HEK293 (cell line): Measurements from ENCODE around the gene ARHGEF2.

Experiments
- ELK4 ChIP-seq: IDR thresholded peaks from 2 replicates; pipeline ENCODE4 v1.6.1; 2011; ENCODE audit warnings: mild to moderate bottlenecking, low read depth, low read length, borderline replicate concordance
- FEZF1 ChIP-seq: fragments of 450-650 bp; formaldehyde crosslinking; IDR thresholded peaks from 2 replicates; pipeline ENCODE4 v1.5.1; 2016; ENCODE audit warnings: missing biosample characterization, missing genetic modification characterization
- MYNN ChIP-seq: fragments of 450-650 bp; formaldehyde crosslinking; IDR thresholded peaks from 2 replicates; pipeline ENCODE4 v1.5.1; 2016; ENCODE audit warnings: missing biosample characterization, missing genetic modification characterization, borderline replicate concordance
- OVOL3 ChIP-seq: fragments of 450-650 bp; formaldehyde crosslinking; IDR thresholded peaks from 2 replicates; pipeline ENCODE4 v1.5.1; 2016; ENCODE audit warnings: missing biosample characterization, missing genetic modification characterization
- PATZ1 ChIP-seq: fragments of 450-650 bp; formaldehyde crosslinking; IDR thresholded peaks from 2 replicates; pipeline ENCODE4 v1.5.1; 2016; ENCODE audit warnings: missing biosample characterization, missing genetic modification characterization
- PRDM2 ChIP-seq: fragments of 450-650 bp; formaldehyde crosslinking; IDR thresholded peaks from 2 replicates; pipeline ENCODE4 v1.5.1; 2016; ENCODE audit warnings: missing biosample characterization, missing genetic modification characterization, borderline replicate concordance
- PRDM4 ChIP-seq: fragments of 450-650 bp; formaldehyde crosslinking; IDR thresholded peaks from 2 replicates; pipeline ENCODE4 v1.5.1; 2017; ENCODE audit warnings: missing biosample characterization, missing genetic modification characterization
- SP3 ChIP-seq: fragments of 450-650 bp; formaldehyde crosslinking; IDR thresholded peaks from 2 replicates; pipeline ENCODE4 v1.5.1; 2016; ENCODE audit warnings: missing biosample characterization, missing genetic modification characterization
- SP7 ChIP-seq: fragments of 450-650 bp; formaldehyde crosslinking; IDR thresholded peaks from 2 replicates; pipeline ENCODE4 v1.5.1; 2016; ENCODE audit warnings: missing biosample characterization, missing genetic modification characterization
- ZFP41 ChIP-seq: fragments of 450-650 bp; formaldehyde crosslinking; IDR thresholded peaks from 2 replicates; pipeline ENCODE4 v1.5.1; 2016; ENCODE audit warnings: missing biosample characterization, missing genetic modification characterization, borderline replicate concordance
- ZNF133 ChIP-seq: fragments of 450-650 bp; formaldehyde crosslinking; IDR thresholded peaks from 2 replicates; pipeline ENCODE4 v1.5.1; 2016; ENCODE audit warnings: missing biosample characterization, missing genetic modification characterization
- ZNF155 ChIP-seq: fragments of 450-650 bp; formaldehyde crosslinking; IDR thresholded peaks from 2 replicates; pipeline ENCODE4 v1.5.1; 2016; ENCODE audit warnings: missing biosample characterization, missing genetic modification characterization
- ZNF16 ChIP-seq: fragments of 450-650 bp; formaldehyde crosslinking; IDR thresholded peaks from 2 replicates; pipeline ENCODE4 v1.5.1; 2016; ENCODE audit warnings: low read depth, missing biosample characterization, missing genetic modification characterization
- ZNF175 ChIP-seq: fragments of 450-650 bp; formaldehyde crosslinking; IDR thresholded peaks from 2 replicates; pipeline ENCODE4 v1.5.1; 2016; ENCODE audit warnings: missing biosample characterization, missing genetic modification characterization
- ZNF302 ChIP-seq: fragments of 450-650 bp; formaldehyde crosslinking; IDR thresholded peaks from 2 replicates; pipeline ENCODE4 v1.5.1; 2016; ENCODE audit warnings: missing biosample characterization, missing genetic modification characterization, low read depth
- ZNF335 ChIP-seq: fragments of 450-650 bp; formaldehyde crosslinking; conservative IDR thresholded peaks from 2 replicates; pipeline ENCODE4 v1.5.1; 2016; ENCODE audit warnings: missing biosample characterization, missing genetic modification characterization
- ZNF404 ChIP-seq: fragments of 450-650 bp; formaldehyde crosslinking; IDR thresholded peaks from 2 replicates; pipeline ENCODE4 v1.5.1; 2017; ENCODE audit warnings: missing biosample characterization, missing genetic modification characterization
- ZNF501 ChIP-seq: fragments of 450-650 bp; formaldehyde crosslinking; IDR thresholded peaks from 2 replicates; pipeline ENCODE4 v1.5.1; 2016; ENCODE audit warnings: missing biosample characterization, missing genetic modification characterization
- ZNF530 ChIP-seq: fragments of 450-650 bp; formaldehyde crosslinking; IDR thresholded peaks from 2 replicates; pipeline ENCODE4 v1.5.1; 2016; ENCODE audit warnings: low read depth, missing biosample characterization, missing genetic modification characterization
- ZNF621 ChIP-seq: fragments of 450-650 bp; formaldehyde crosslinking; IDR thresholded peaks from 2 replicates; pipeline ENCODE4 v1.5.1; 2017; ENCODE audit warnings: missing biosample characterization, missing genetic modification characterization
- ZNF624 ChIP-seq: fragments of 450-650 bp; formaldehyde crosslinking; IDR thresholded peaks from 2 replicates; pipeline ENCODE4 v1.5.1; 2017; ENCODE audit warnings: missing biosample characterization, missing genetic modification characterization
- ZNF701 ChIP-seq: fragments of 450-650 bp; formaldehyde crosslinking; IDR thresholded peaks from 2 replicates; pipeline ENCODE4 v1.5.1; 2016; ENCODE audit warnings: missing biosample characterization, missing genetic modification characterization
- ZNF843 ChIP-seq: fragments of 450-650 bp; formaldehyde crosslinking; IDR thresholded peaks from 2 replicates; pipeline ENCODE4 v1.5.1; 2016; ENCODE audit warnings: missing biosample characterization, missing genetic modification characterization
- ZXDB ChIP-seq: fragments of 450-650 bp; formaldehyde crosslinking; IDR thresholded peaks from 2 replicates; pipeline ENCODE4 v1.5.1; 2016; ENCODE audit warnings: missing biosample characterization, missing genetic modification characterization
- TF ChIP-seq, protein P1 (sequence below): fragments of 450-650 bp; formaldehyde crosslinking; IDR thresholded peaks from 2 replicates; pipeline ENCODE4 v1.5.1; 2016; ENCODE audit warnings: missing biosample characterization, missing genetic modification characterization

The ARHGEF2 gene

GRCh38 chr1:155940993-155941844 lies 37.1 kb downstream of the ARHGEF2 start, which contains the start of gene RXFP4 (continued):
- TF ChIP-seq PATZ1 (tag by site-specific recombination) (peak; percentile 61), ZNF624 (tag by site-specific recombination) (no peak), ZNF16 (no peak), ZXDB (tag by site-specific recombination) (no peak; the same call in none of the 2 replicates), ZNF404 (tag by site-specific recombination) (no peak), ELK4 (no peak), PRDM4 (tag by site-specific recombination) (no peak), FEZF1 (tag by site-specific recombination) (no peak), SP3 (tag by site-specific recombination) (peak; percentile 81), OVOL3 (tag by site-specific recombination) (no peak), ZNF335 (tag by site-specific recombination) (peak; percentile 80), ZNF133 (tag by site-specific recombination) (no peak), ZNF175 (tag by site-specific recombination) (no peak), ZNF843 (tag by site-specific recombination) (0 out of 2 replicates have a peak, but pooled peaks have one; percentile 3), SP7 (no peak), MYNN (tag by site-specific recombination) (no peak), ZNF621 (tag by site-specific recombination) (no peak), ZNF302 (tag by site-specific recombination) (no peak), ZNF155 (tag by site-specific recombination) (no peak), PRDM2 (tag by site-specific recombination) (no peak), ZFP41 (tag by site-specific recombination) (no peak), ZNF501 (tag by site-specific recombination) (no peak), ZNF530 (no peak), ZNF701 (tag by site-specific recombination) (no peak)
- TF ChIP-seq, protein P1, sequence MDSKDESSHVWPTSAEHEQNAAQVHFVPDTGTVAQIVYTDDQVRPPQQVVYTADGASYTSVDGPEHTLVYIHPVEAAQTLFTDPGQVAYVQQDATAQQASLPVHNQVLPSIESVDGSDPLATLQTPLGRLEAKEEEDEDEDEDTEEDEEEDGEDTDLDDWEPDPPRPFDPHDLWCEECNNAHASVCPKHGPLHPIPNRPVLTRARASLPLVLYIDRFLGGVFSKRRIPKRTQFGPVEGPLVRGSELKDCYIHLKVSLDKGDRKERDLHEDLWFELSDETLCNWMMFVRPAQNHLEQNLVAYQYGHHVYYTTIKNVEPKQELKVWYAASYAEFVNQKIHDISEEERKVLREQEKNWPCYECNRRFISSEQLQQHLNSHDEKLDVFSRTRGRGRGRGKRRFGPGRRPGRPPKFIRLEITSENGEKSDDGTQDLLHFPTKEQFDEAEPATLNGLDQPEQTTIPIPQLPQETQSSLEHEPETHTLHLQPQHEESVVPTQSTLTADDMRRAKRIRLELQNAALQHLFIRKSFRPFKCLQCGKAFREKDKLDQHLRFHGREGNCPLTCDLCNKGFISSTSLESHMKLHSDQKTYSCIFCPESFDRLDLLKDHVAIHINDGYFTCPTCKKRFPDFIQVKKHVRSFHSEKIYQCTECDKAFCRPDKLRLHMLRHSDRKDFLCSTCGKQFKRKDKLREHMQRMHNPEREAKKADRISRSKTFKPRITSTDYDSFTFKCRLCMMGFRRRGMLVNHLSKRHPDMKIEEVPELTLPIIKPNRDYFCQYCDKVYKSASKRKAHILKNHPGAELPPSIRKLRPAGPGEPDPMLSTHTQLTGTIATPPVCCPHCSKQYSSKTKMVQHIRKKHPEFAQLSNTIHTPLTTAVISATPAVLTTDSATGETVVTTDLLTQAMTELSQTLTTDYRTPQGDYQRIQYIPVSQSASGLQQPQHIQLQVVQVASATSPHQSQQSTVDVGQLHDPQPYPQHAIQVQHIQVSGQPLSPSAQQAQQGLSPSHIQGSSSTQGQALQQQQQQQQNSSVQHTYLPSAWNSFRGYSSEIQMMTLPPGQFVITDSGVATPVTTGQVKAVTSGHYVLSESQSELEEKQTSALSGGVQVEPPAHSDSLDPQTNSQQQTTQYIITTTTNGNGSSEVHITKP (tag by site-specific recombination), result peak; percentile 74
